Loucy (cell line): ENCODE results near the gene FAM25C.
"Not testable (repeated sequence)": the region's sequence is repeated elsewhere in the genome, so short reads cannot be mapped to it uniquely, and the experiment has no call there.

Experiments used
- CTCF ChIP-seq: fragments of 200-600 bp; sonication (generic); conservative IDR thresholded peaks from 2 replicates; pipeline ENCODE4 v1.5.1; 2014; ENCODE audit warnings: mild to moderate bottlenecking, antibody characterized with exemption, low read length
- EZH2phosphoT487 ChIP-seq: fragments of 200-600 bp; IDR thresholded peaks from 2 replicates; pipeline ENCODE4 v1.6.1; 2018; ENCODE audit warnings: antibody characterized with exemption, mild to moderate bottlenecking, moderate library complexity, borderline replicate concordance

GRCh38 chr10:47988718-47989541 lies 10.7 kb downstream of the FAM25C start:
- TF ChIP-seq CTCF, EZH2phosphoT487: not testable (repeated sequence)
